B cell (primary cell): ENCODE measurements around the gene ATXN3L. TPM values are rescaled to one million over a fixed set of nuclear protein-coding genes. Genes with fewer than 3 reads are reported as not detected.

Source experiments
- ATAC-seq: fragments of 200-7000 bp; cut with Tn5 transposase; one replicate; pipeline ENCODE4 v1.10.0; 2021; ENCODE audit warnings: low read depth, mild to moderate bottlenecking, moderate number of reproducible peaks, moderate library complexity
- CTCF ChIA-PET: fragments of 350-600 bp; sonication (Branson Sonifier 250); formaldehyde crosslinking; loops from one replicate; lab custom pipeline; 2021; ENCODE audit warnings: antibody characterized with exemption, inconsistent platforms; lab: Charles Lee
- POLR2A ChIA-PET: fragments of 350-600 bp; sonication (Branson Sonifier 250); formaldehyde crosslinking; loops from one replicate; lab custom pipeline; 2021; ENCODE audit warnings: antibody characterized with exemption; lab: Charles Lee
- DNase-seq: peaks from one replicate; pipeline ENCODE4 v3.0.0; 2013
- H2AFZ ChIP-seq: 2 replicates; pipeline ENCODE4 v1.6.1; 2012; ENCODE audit warnings: mild to moderate bottlenecking, low read depth, low read length; ENCODE audit not compliant: insufficient read depth, poor library complexity, severe bottlenecking
- H3K27ac ChIP-seq, 2 donors: 1 replicate in 1 of 2; 2 replicates in 1 of 2; pipeline ENCODE4 v1.5.1; 2012 to 2013; ENCODE audit warnings: low read length in 2 of 2, mild to moderate bottlenecking in 2 of 2, moderate library complexity in 1 of 2
- H3K27me3 ChIP-seq, 4 experiments: fragments of 200-600 bp in 1 of 4; sonication (generic) in 1 of 4; replicated peaks in 1 of 4; 1 replicate in 2 of 4; 2 replicates in 2 of 4; pipeline versions ENCODE4 v1.6.1 to v1.7.0; 2013 to 2016; ENCODE audit warnings: low read length in 3 of 4, mild to moderate bottlenecking in 2 of 4, mixed read lengths in 1 of 4, moderate library complexity in 1 of 4; ENCODE audit not compliant: insufficient read depth in 4 of 4, control insufficient read depth in 3 of 4; ENCODE audit errors: control extremely low read depth in 1 of 4
- H3K36me3 ChIP-seq, 2 experiments: replicated peaks in 1 of 2; 1 replicate in 1 of 2; 2 replicates in 1 of 2; pipeline versions ENCODE4 v1.6.1 to v1.7.1; 2013; ENCODE audit warnings: low read length in 1 of 2; ENCODE audit not compliant: insufficient read depth in 2 of 2, control insufficient read depth in 1 of 2; ENCODE audit errors: control extremely low read depth in 1 of 2, extremely low read depth in 1 of 2
- H3K4me1 ChIP-seq, 2 donors: fragments of 200-600 bp in 1 of 2; sonication (generic) in 1 of 2; 1 replicate in 1 of 2; 2 replicates in 1 of 2; pipeline versions ENCODE4 v1.5.1 to v1.6.1; 2013 to 2017; ENCODE audit warnings: low read length in 2 of 2; ENCODE audit not compliant: control insufficient read depth in 2 of 2, insufficient read depth in 2 of 2
- H3K4me2 ChIP-seq: replicated peaks from 2 replicates; pipeline ENCODE3; 2012; ENCODE audit warnings: mild to moderate bottlenecking, low read depth, low read length; ENCODE audit not compliant: poor library complexity, severe bottlenecking
- H3K4me3 ChIP-seq, 5 experiments: fragments of 200-600 bp in 1 of 5; sonication (generic) in 1 of 5; 1 replicate in 3 of 5; 2 replicates in 2 of 5; pipeline versions ENCODE4 v1.5.1 to v1.7.0; 2011 to 2016; ENCODE audit warnings: low read length in 4 of 5, mild to moderate bottlenecking in 4 of 5, low read depth in 2 of 5, control low read depth in 1 of 5, moderate library complexity in 1 of 5; ENCODE audit not compliant: insufficient read depth in 1 of 5; ENCODE audit errors: control extremely low read depth in 1 of 5, extremely low read depth in 1 of 5
- H3K79me2 ChIP-seq: fragments of 200-600 bp; sonication (generic); one replicate; pipeline ENCODE4 v1.6.0; 2016; ENCODE audit warnings: low read length; ENCODE audit not compliant: control insufficient read depth, insufficient read depth
- H3K9ac ChIP-seq: fragments of 200-600 bp; sonication (generic); 2 replicates; pipeline ENCODE4 v1.6.1; 2017; ENCODE audit warnings: mild to moderate bottlenecking, low read length, moderate library complexity
- H3K9me3 ChIP-seq, 3 donors: one replicate each; pipeline versions ENCODE4 v1.6.1 to v1.7.1; 2013; ENCODE audit warnings: low read length in 2 of 3; ENCODE audit not compliant: control insufficient read depth in 2 of 3, insufficient read depth in 1 of 3; ENCODE audit errors: control extremely low read depth in 1 of 3
- H4K20me1 ChIP-seq: 2 replicates; pipeline ENCODE4 v1.6.0; 2012; ENCODE audit warnings: mild to moderate bottlenecking, low read length; ENCODE audit not compliant: insufficient read depth, control insufficient read depth, poor library complexity, severe bottlenecking
- H3K27ac Mint-ChIP-seq: one replicate; pipeline ENCODE4 v1.8.0; 2021; ENCODE audit warnings: mixed read lengths
- H3K27me3 Mint-ChIP-seq: one replicate; pipeline ENCODE4 v1.8.0; 2021; ENCODE audit warnings: mixed read lengths
- H3K4me1 Mint-ChIP-seq: one replicate; pipeline ENCODE4 v1.8.0; 2021; ENCODE audit warnings: mixed read lengths
- H3K4me3 Mint-ChIP-seq: one replicate; pipeline ENCODE4 v1.8.0; 2021; ENCODE audit warnings: mixed read lengths
- H3K9me3 Mint-ChIP-seq: one replicate; pipeline ENCODE4 v1.8.0; 2022; ENCODE audit warnings: mixed read lengths; ENCODE audit not compliant: insufficient read depth
- CTCF ChIP-seq: fragments of 200-600 bp; IDR thresholded peaks from one replicate; pipeline ENCODE4 v1.8.0; 2022; ENCODE audit warnings: antibody characterized with exemption, mild to moderate bottlenecking
- EZH2 ChIP-seq: IDR thresholded peaks from 2 replicates; pipeline ENCODE4 v1.6.1; 2012; ENCODE audit warnings: borderline replicate concordance, low read depth, mild to moderate bottlenecking, moderate library complexity, low read length; ENCODE audit not compliant: insufficient read depth, poor library complexity, severe bottlenecking
- WGBS: methylation state at CpG from one replicate; pipeline ENCODE4 v1.1.5; 2013; ENCODE audit warnings: missing lambda C conversion rate; ENCODE audit not compliant: insufficient coverage; 5-methylcytosine and 5-hydroxymethylcytosine counted together
- intact Hi-C: fragments of 100-400 bp; cut with micrococcal nuclease; formaldehyde crosslinking; loops from one replicate; pipeline ENCODE4 v1.10.0; 2022
- polyA plus RNA-seq: library from polyadenylated mRNA; depleted of rRNA; stranded (reverse); fragments of >200 nt; gene quantifications from 2 replicates; pipeline ENCODE4 v1.2.3, GENCODE V29; 2012
- total RNA-seq, 2 donors: library from RNA; stranded (reverse); fragments of 120-200 nt in 1 of 2; gene quantifications; 1 replicate in 1 of 2; 2 replicates in 1 of 2; pipeline versions ENCODE4 v1.2.3 to v1.2.4, GENCODE V29; 2013 to 2022

The ATXN3L gene
- total and polyA plus RNA-seq, 2 donors (not counting 1 experiment from before 2014, with no cell fraction given) = not detected

GRCh38 chrX:13284570-13284969 is 35.3 kb downstream of the ATXN3L start:
- POLR2A ChIA-PET = no interaction called here
- CTCF ChIA-PET = interaction anchor here (0.8 to 2.4 kb wide), 2 partner anchors 203 to 362 kb away, joined by 3 to 18 read pairs; no protein-coding TSS in a partner anchor
- H4K20me1 ChIP-seq = no peaks in the 10 kb centered on the region
- H3K27ac ChIP-seq = no peak overlapping the region
- no peak overlapping the region for H3K4me3 ChIP-seq
- H3K9ac ChIP-seq = no peak overlapping the region
- intact Hi-C loops = no loop called here
- Mint-ChIP-seq H3K27ac (no peak overlapping the region), H3K4me1 (peaks cover 10% of the 10 kb centered on the region), H3K27me3 (no peaks in the 10 kb centered on the region), H3K9me3 (no peaks in the 10 kb centered on the region), H3K4me3 (no peak overlapping the region)
- peaks cover 11 to 13% of the 10 kb centered on the region in 2 donors for H3K4me1 ChIP-seq
- ATAC-seq (no peak), DNase-seq (no peak)
- H3K9me3 ChIP-seq = peaks cover 0 to 15% (median 12%) of the 10 kb centered on the region in 3 donors
- no peaks in the 10 kb centered on the region for H3K27me3 ChIP-seq
- H2AFZ ChIP-seq = no peak overlapping the region
- H3K4me2 ChIP-seq = no peak overlapping the region
- no peak for TF ChIP-seq CTCF
- WGBS = no CpG with 5 or more reads among the region's 1 CpG
- H3K79me2 ChIP-seq = no peaks in the 10 kb centered on the region
- H3K36me3 ChIP-seq = no peaks in the 10 kb centered on the region

- H3K9me3 Mint-ChIP-seq = no peaks in the 10 kb centered on the region
- CTCF ChIA-PET = interaction anchor here (0.6 to 2.4 kb wide), 7 partner anchors 29 to 362 kb away, joined by 3 to 18 read pairs (median 4); no protein-coding TSS in a partner anchor
- Histone ChIP-seq H3K4me1 (peaks cover 11 to 13% of the 10 kb centered on the region in 2 donors), H3K27me3 (no peaks in the 10 kb centered on the region), H3K9ac (no peak overlapping the region), H3K9me3 (peaks cover 0 to 15% (median 12%) of the 10 kb centered on the region in 3 donors), H2AFZ (no peak overlapping the region), H3K4me2 (no peak overlapping the region), H3K27ac (peak overlapping the region; percentile 29 to 60), H3K4me3 (no peak overlapping the region), H3K36me3 (no peaks in the 10 kb centered on the region), H3K79me2 (no peaks in the 10 kb centered on the region), H4K20me1 (no peaks in the 10 kb centered on the region)
- H3K4me1 Mint-ChIP-seq = peaks cover 10% of the 10 kb centered on the region
- ATAC-seq = no peak
- POLR2A ChIA-PET = no interaction called here
- no peak for TF ChIP-seq EZH2
- no peak for TF ChIP-seq CTCF
- H3K27ac Mint-ChIP-seq = peak overlapping the region; percentile 88
- intact Hi-C loops = loop anchor here (2.0 kb wide), 1 partner anchor 203 kb away; no protein-coding TSS in a partner anchor
- no peak for DNase-seq
- no peaks in the 10 kb centered on the region for H3K27me3 Mint-ChIP-seq
- no CpG with 5 or more reads among the region's 1 CpG for WGBS
- no peak overlapping the region for H3K4me3 Mint-ChIP-seq
These were observed 35.8 kb downstream of the ATXN3L start for GRCh38 chrX:13283950-13284546.
